Measurements from ENCODE around the gene PHETA2.
"Not testable (repeated sequence)": the region's sequence is repeated elsewhere in the genome, so short reads cannot be mapped to it uniquely, and the experiment has no call there.

PHETA2 gene

GRCh38 chr22:42070517-42071422 lies 3.3 kb upstream of the PHETA2 start, which contains the start of gene NAGA:
Gene NAGA (minus strand): TSS chr22:42070812. CDS start chr22:42070297, 515 bp downstream.
- DNase-seq (ENCODE audit: low read depth) = peak; percentile 85

- not testable (repeated sequence) for DNase-seq (ENCODE audit: low read depth)
Observed at GRCh38 chr22:42071508-42071907, 2.5 kb upstream of the PHETA2 start.

GRCh38 chr22:42072606-42073330 lies 1.3 kb upstream of the PHETA2 start:
- DNase-seq (ENCODE audit: low read depth) = no peak

- DNase-seq (ENCODE audit: low read depth) = no peak
Observed at GRCh38 chr22:42073621-42074041, 417 bp upstream of the PHETA2 start.

- DNase-seq (ENCODE audit: low read depth) = no peak
Observed at GRCh38 chr22:42074846-42075676, 1.0 kb downstream of the PHETA2 start.

GRCh38 chr22:42076764-42077485 lies 2.9 kb downstream of the PHETA2 start:
- no peak for DNase-seq (ENCODE audit: low read depth)

GRCh38 chr22:42077486-42078125 lies 3.6 kb downstream of the PHETA2 start:
- DNase-seq (ENCODE audit: low read depth) = no peak

GRCh38 chr22:42078469-42079318 lies 4.6 kb downstream of the PHETA2 start:
- DNase-seq (ENCODE audit: low read depth) = no peak

- peak; percentile 98 for DNase-seq (ENCODE audit: low read depth)
Observed at GRCh38 chr22:42079319-42080251, 5.5 kb downstream of the PHETA2 start, which contains the start of gene SMDT1. Gene SMDT1 (plus strand): TSS chr22:42079700. CDS start chr22:42079769, 69 bp downstream.

- no peak for DNase-seq (ENCODE audit: low read depth)
Observed at GRCh38 chr22:42080287-42080686, 6.2 kb downstream of the PHETA2 start.

- DNase-seq (ENCODE audit: low read depth) = no peak
Observed at GRCh38 chr22:42083119-42083518, 9.1 kb downstream of the PHETA2 start.

- DNase-seq (ENCODE audit: low read depth) = no peak
Observed at GRCh38 chr22:42084874-42085273, 10.8 kb downstream of the PHETA2 start.

- no peak for DNase-seq (ENCODE audit: low read depth)
Observed at GRCh38 chr22:42086051-42086450, 12.0 kb downstream of the PHETA2 start.

GRCh38 chr22:42090596-42091454 lies 16.8 kb downstream of the PHETA2 start, which contains the start of gene NDUFA6:
Gene NDUFA6 (minus strand): TSS chr22:42090772. CDS start chr22:42090744, 28 bp downstream.
- DNase-seq (ENCODE audit: low read depth) = peak; percentile 94

GRCh38 chr22:42091455-42091782 lies 17.4 kb downstream of the PHETA2 start:
- no peak for DNase-seq (ENCODE audit: low read depth)

- DNase-seq (ENCODE audit: low read depth) = no peak
Observed at GRCh38 chr22:42101199-42101598, 27.2 kb downstream of the PHETA2 start.

GRCh38 chr22:42104332-42104860 lies 30.3 kb downstream of the PHETA2 start:
- DNase-seq (ENCODE audit: low read depth) = not testable (repeated sequence)

Measured in activated T-cell treated with anti-CD3 and anti-CD28 coated beads for 1 hour (primary cell).